DMS53 treated with DMSO at 0.1 percent for 48 hours (cell line): ENCODE data around the gene ZNF217.
"Not testable (repeated sequence)": the region's sequence is repeated elsewhere in the genome, so short reads cannot be mapped to it uniquely, and the experiment has no call there.

Experiments used
- DNase-seq: peaks from one replicate; lab custom pipeline; 2025; ENCODE audit not compliant: unreplicated experiment; lab: John Stamatoyannopoulos, UW

Gene ZNF217

GRCh38 chr20:53598140-53599043 lies 4.8 kb upstream of the ZNF217 start:
- DNase-seq = no peak

- DNase-seq = no peak
These were observed 4.0 kb upstream of the ZNF217 start for GRCh38 chr20:53597521-53598120.

- DNase-seq = no peak
These were observed 3.4 kb upstream of the ZNF217 start for GRCh38 chr20:53597030-53597482.

DNA sequence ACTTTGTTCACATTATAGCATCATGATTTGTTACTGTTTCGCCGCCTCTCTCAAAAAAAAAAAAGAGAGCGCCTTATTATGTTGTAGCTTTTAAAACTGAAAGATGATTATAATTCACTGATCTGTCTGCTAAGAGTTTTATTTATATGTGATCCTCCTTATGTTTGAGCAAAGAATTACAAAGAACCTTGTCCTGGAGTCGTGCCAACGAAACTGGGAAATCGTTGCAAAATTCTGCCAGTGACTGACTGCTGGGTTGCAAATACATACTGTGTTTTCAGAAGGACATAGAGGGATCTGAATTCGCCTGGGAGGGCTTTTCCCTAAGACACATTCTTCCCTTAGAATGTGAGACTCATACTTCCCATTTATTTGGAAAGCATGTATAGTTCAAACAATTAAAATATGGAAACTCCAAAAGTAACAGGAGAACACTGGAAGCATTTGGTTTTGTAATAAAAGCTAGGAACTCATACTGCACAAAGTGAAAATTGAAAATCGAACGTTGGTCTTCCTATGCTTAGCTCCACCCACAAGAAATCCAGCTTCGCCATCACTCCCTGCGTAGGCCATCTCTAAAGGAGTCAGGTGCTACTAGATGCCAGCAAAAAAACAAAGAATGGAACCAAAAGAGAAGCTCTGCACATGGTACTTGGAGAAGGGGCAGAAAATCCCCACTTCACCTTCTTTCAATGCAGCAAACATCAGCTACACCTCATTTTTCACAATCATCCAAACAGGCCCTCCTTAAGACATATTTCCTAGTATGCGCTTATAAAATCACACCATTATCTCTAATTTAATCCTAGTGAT lies 2.8 kb upstream of the ZNF217 start:
- DNase-seq = not testable (repeated sequence)

GRCh38 chr20:53595742-53596141 lies 2.1 kb upstream of the ZNF217 start:
- not testable (repeated sequence) for DNase-seq

DNA sequence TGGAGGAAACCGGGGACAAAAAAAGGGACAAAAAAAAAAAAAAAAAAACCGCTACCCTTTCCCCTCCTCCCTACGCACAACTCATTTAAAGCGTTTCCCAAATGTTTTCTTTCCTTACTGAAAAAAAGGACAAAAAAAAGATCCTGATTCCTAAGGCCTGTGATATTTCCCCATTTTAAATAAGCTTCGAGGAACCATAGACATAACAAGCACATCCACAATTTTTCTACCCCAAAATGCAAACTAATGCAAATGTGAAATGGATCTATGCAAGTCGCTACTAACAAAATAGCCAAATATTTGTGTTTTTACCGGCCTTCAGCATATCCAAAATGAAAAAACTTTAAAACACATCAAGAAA lies 1.4 kb upstream of the ZNF217 start:
- DNase-seq = no peak

DNA sequence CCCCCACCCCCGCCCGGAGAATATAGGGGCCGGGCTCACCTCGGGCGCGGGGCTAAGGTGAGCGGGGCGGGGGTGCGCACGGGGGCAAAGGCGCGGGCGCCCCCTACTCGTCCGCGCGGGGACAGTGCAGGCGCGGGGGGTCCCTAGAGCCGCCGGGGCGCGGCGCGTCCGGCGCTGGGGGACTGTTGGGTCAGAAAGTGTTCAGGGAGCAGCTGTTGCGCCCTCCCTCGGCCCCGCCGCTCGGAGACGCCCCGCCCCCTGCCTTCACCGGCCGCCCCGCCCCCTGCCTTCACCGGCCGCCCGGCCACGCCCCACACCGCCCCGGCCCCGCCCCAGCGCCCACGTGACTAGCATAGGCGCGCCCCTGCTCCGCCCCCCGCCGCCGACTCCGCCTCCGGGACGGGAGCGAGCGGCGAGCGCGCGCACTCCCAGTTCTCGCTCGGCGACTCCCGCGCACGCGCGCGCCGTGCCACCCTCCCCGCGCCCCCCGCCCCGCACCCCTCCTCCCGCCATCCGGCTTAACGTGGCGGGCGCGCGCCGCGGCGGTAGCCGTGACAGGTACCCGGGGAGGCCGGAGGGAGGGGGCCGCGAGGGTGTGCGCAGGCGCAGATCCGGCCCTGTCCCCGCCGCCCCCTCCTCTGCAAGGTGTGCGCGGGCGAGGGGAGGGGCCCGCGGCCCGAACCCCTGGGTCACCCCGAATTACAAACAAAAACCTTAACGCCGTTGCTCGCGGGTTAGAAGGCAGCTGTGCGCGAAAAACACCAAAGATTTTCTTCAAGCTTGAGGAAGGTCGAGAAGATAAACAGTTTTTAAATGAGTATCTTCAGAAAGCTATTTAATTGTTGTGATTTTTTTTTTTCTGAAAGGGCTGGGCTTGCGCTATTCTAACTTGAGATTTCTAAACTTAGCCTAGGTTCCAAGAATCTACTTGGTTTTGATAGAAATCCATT lies 704 bp upstream of the ZNF217 start:
- peak; percentile 61 for DNase-seq

- DNase-seq = no peak
These were observed 610 bp downstream of the ZNF217 start for GRCh38 chr20:53592992-53593465.

- DNase-seq = not testable (repeated sequence)
These were observed 1.1 kb downstream of the ZNF217 start for GRCh38 chr20:53592454-53592991.

DNA sequence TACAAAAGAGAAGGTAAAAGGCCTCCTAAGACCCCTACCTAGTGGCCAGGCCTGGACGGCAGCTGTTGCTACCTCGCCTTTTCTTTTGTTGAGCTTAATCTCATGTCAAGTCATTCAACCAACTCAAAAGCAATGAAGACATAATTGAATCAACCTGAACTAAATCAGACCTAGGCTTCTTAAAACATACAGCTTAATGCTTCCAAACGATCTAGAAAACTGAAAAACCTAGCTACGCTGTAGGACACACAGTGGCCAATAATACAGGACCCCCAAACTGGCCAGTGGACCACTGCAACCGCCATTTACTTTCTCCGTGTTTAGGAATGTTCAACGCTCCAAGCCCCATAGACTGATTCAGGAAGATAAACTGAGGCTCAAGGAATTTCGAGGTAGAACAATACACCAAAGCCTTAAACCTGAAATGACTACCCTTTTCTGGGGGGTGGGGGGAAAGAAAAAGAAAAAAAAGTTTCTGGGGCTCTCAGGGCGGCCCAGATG lies 1.6 kb downstream of the ZNF217 start:
- DNase-seq = not testable (repeated sequence)

GRCh38 chr20:53591206-53591741 lies 2.4 kb downstream of the ZNF217 start:
- not testable (repeated sequence) for DNase-seq

GRCh38 chr20:53590608-53591007 lies 3.0 kb downstream of the ZNF217 start:
- DNase-seq = not testable (repeated sequence)

GRCh38 chr20:53590122-53590521 lies 3.5 kb downstream of the ZNF217 start:
- not testable (repeated sequence) for DNase-seq

- not testable (repeated sequence) for DNase-seq
These were observed 4.1 kb downstream of the ZNF217 start for GRCh38 chr20:53589321-53590065.

DNA sequence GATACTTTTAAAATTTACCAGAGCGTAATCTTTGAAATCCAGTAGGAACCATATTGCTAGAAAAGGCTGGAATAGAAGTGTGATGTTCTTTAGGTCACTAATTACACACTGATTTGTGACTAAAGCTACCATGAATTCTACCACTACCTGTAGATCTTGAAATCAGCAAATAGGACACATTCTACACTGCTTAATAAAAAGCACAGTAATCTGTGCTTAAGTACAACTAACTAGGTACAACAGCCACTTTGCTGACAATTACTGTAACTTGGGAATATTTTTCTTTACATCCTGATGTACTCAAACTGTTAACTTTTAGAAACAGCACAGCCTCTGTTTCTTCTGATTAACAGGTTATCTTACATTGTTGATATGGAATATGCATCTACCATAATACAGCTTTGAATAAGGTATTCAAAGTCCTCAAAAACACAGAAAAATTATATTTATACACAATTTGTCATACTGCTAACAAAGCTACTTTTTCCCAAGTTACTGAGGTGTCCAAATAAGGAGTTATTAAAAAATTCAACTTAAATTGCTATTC lies 6.4 kb downstream of the ZNF217 start:
- not testable (repeated sequence) for DNase-seq

DNA sequence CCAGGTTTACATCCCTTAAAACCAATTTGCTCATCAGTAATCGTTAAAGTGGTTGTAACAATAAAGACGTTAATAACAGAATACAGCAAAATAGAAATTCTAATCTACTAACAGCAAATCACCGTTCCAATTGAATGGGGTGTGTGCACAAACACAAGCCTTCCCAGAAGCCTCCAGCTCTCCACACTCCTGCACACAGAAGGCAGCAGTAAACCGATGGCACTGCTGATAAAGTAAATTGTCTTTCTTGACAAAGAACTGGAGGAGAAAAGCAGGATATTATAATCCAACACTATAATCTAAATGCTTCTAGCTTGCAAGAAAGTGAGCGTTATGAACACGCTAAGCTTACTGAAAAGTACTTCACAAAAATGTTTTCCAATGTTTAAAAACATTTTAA lies 7.0 kb downstream of the ZNF217 start:
- no peak for DNase-seq

DNA sequence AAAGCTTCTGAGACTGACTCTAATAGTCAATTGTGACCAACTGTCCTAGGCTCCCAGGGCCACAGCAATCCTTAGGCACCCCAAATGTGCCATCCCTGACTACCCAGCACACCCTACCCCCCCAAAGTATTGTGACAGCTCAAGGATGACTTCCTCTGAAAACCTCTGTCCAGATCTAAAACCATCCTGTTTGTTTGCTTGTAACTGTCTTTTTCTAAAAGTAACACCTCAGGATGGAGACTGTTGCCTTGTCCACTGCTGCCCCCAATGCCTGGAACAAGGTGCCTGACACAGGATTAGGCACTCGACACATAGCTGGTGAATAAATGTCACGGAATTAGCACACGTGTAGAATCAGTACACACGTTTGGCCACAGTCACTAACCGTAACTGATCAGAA lies 7.7 kb downstream of the ZNF217 start:
- DNase-seq = not testable (repeated sequence)

DNA sequence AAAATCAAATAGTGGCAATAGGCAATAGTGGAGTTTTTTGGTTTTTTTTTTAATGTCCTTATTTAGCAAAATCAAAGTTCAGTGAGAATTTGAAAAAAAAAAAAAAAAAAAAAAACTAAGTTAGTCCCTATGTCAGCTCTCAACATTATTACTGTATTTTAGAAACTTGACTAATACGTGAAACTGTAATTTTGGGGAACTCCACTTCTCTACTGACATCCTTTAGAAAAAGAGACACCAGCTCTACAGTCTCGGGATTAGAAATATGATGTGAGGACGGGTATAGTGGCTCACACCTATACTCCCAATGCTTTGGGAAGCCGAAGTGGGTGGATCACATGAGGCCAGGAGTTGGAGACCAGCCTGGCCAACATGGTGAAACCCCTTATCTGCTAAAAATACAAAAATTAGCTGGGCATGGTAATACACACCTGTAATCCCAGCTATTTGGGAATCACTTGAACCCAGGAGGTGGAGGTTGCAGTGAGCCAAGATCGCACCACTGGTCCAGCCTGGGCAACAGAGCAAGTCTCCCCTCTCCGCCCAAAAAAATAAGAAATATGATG lies 8.6 kb downstream of the ZNF217 start:
- not testable (repeated sequence) for DNase-seq
